Measurements from ENCODE around the gene APOL6. TPM values are rescaled to one million over a fixed set of nuclear protein-coding genes. Genes with fewer than 3 reads are reported as not detected.

APOL6 gene
- total and polyA plus RNA-seq, 9 of the 15 experiments (the other 6 are each of a cell fraction or from before 2014, with no cell fraction given), result 0.29 to 1.2 (median 0.70) TPM

DNA sequence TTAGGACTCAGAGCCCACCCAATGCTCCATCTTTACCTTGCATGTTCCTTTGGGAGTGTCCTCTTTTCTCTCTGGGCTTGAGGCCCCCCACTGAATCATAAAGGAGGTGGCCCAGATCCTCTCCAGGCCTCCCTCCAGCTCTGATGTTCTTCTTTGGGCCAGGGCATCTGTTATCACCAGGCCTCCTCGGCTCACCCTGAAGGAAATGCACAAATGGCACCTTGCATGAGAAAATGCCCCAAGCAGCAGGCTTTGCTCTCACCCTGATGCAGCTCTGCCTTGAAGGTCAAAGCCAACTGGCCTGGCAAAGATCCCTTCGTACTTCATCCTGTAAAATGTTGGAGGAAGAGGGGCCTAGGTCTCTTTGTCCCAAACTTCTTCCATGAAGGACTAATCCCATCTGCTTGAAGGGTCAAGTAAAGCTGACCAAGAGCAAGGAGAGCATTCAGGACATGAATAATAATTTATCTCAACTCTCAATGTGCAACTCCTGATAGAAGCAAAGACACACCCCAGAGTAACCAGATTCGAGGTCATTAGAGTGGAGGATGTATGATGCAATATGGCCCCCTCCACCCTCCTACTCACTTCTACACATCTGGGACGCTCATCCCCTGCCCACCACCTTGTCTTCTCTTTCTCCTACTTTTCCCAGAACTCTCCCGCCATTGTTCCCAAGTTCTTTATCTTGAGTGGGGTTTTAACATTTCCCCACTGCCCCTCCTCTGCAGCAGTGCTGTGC lies 9.5 kb downstream of the APOL6 start (continued):
- TF ChIP-seq, protein P1, sequence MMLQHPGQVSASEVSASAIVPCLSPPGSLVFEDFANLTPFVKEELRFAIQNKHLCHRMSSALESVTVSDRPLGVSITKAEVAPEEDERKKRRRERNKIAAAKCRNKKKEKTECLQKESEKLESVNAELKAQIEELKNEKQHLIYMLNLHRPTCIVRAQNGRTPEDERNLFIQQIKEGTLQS (IDR thresholded peaks at IDR 0.05), result peak; percentile 95
- TF ChIP-seq, protein P1 (CRISPR knock-in tag; conservative IDR thresholded peaks at IDR 0.05), result no peak
- TF ChIP-seq, protein P2, sequence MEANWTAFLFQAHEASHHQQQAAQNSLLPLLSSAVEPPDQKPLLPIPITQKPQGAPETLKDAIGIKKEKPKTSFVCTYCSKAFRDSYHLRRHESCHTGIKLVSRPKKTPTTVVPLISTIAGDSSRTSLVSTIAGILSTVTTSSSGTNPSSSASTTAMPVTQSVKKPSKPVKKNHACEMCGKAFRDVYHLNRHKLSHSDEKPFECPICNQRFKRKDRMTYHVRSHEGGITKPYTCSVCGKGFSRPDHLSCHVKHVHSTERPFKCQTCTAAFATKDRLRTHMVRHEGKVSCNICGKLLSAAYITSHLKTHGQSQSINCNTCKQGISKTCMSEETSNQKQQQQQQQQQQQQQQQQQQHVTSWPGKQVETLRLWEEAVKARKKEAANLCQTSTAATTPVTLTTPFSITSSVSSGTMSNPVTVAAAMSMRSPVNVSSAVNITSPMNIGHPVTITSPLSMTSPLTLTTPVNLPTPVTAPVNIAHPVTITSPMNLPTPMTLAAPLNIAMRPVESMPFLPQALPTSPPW (CRISPR knock-in tag; IDR thresholded peaks at IDR 0.05), result peak; percentile 64
- TF ChIP-seq ZNF551 (CRISPR knock-in tag; IDR thresholded peaks at IDR 0.05), result no peak
- no peak for TF ChIP-seq ZNF41 (CRISPR knock-in tag; conservative IDR thresholded peaks at IDR 0.05)
- TF ChIP-seq DNMT1 (IDR thresholded peaks at IDR 0.05), result no peak
- TF ChIP-seq BRD9 (IDR thresholded peaks at IDR 0.05; ENCODE audit: low read depth, partially characterized antibody), result no peak
- TF ChIP-seq TAL1 (IDR thresholded peaks at IDR 0.05), result peak; percentile 68
- TF ChIP-seq EP300 (IDR thresholded peaks at IDR 0.05; ENCODE audit: low read length), result peak; percentile 77
- TF ChIP-seq POLR3A (IDR thresholded peaks at IDR 0.05; ENCODE audit: borderline replicate concordance, extremely low read depth, insufficient read depth, insufficient read length), result no peak
- no peak for TF ChIP-seq ARHGAP35 (IDR thresholded peaks at IDR 0.05; ENCODE audit: partially characterized antibody)
- no peak for TF ChIP-seq ILF3 (IDR thresholded peaks at IDR 0.05; ENCODE audit: borderline replicate concordance)
- TF ChIP-seq RBM14 (IDR thresholded peaks at IDR 0.05; ENCODE audit: borderline replicate concordance, insufficient read depth, low read depth, low read length), result no peak
- no peak for TF ChIP-seq TAF9B (IDR thresholded peaks at IDR 0.05; ENCODE audit: partially characterized antibody)
- TF ChIP-seq BHLHE40 (IDR thresholded peaks at IDR 0.05; ENCODE audit: low read length), result no peak
- TF ChIP-seq MEIS2 (IDR thresholded peaks at IDR 0.05; ENCODE audit: partially characterized antibody), result peak; percentile 76
- no peak for TF ChIP-seq SREBF2 (CRISPR knock-in tag; IDR thresholded peaks at IDR 0.05)
- TF ChIP-seq CREBBP (IDR thresholded peaks at IDR 0.05; ENCODE audit: low read depth, low read length), result no peak
- no peak for TF ChIP-seq ZNF77 (CRISPR knock-in tag; IDR thresholded peaks at IDR 0.05)
- TF ChIP-seq, protein P3, sequence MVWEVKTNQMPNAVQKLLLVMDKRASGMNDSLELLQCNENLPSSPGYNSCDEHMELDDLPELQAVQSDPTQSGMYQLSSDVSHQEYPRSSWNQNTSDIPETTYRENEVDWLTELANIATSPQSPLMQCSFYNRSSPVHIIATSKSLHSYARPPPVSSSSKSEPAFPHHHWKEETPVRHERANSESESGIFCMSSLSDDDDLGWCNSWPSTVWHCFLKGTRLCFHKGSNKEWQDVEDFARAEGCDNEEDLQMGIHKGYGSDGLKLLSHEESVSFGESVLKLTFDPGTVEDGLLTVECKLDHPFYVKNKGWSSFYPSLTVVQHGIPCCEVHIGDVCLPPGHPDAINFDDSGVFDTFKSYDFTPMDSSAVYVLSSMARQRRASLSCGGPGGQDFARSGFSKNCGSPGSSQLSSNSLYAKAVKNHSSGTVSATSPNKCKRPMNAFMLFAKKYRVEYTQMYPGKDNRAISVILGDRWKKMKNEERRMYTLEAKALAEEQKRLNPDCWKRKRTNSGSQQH (CRISPR knock-in tag; IDR thresholded peaks at IDR 0.05), result no peak
- TF ChIP-seq DMBX1 (CRISPR knock-in tag; IDR thresholded peaks at IDR 0.05; ENCODE audit: borderline replicate concordance), result no peak
- TF ChIP-seq ATF7 (IDR thresholded peaks at IDR 0.05), result peak; percentile 79
- peak; percentile 45 for TF ChIP-seq CBFA2T3 (IDR thresholded peaks at IDR 0.05)
